HT1080 (cell line): ENCODE data around the gene ZNF639. TPM values are rescaled to one million over a fixed set of nuclear protein-coding genes. Genes with fewer than 3 reads are reported as not detected.

Experiments used
- DNase-seq: peaks from one replicate; pipeline ENCODE4 v3.0.0-alpha.2; 2015; ENCODE audit warnings: low read depth
- total RNA-seq: library from RNA; depleted of rRNA; stranded (reverse); fragments of >200 nt; shearing (Covaris generic); gene quantifications from 2 replicates; pipeline ENCODE4 v1.2.3, GENCODE V29; 2014

Gene ZNF639
- total RNA-seq, 1 experiment from 2014 or later = 105 TPM

DNA sequence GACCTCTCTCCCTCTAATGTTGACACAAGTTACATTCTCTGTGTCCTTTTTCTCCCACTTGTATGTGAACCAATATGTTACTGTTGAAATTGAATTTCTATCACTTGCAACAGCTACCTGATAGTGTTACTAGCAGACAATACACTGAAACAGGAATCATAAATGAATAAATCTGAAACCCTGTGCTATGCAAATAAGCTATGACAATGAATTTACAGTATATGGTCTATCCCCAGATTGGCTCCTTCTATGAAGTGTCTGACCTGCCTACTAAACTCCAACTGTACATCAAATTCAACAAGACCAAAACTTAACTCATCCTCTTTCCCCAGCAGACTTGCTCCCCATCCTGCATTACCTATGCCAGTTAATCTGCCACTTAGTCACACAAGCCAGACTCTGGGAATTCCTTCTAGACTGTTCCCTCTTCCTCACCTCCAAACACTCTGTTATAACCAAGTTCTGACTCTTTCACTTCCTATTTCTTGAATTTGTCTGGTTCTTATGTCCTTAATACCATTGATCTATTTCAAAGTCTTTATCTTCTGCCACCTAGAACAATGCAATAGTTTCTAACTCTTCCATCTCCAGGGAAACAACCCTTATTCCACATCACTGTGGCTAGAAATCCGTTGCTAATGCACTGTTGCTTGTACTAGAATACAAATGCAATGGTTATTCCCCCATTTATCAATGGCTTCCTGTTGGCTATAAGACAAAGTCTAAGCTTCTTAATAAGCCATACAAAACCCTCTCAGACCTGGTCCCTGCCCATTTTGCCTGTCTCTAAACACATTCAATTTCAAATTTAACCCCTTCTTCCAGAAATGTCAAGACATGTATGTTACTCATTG, 13.4 kb upstream of the ZNF639 start:
- DNase-seq = no peak

DNA sequence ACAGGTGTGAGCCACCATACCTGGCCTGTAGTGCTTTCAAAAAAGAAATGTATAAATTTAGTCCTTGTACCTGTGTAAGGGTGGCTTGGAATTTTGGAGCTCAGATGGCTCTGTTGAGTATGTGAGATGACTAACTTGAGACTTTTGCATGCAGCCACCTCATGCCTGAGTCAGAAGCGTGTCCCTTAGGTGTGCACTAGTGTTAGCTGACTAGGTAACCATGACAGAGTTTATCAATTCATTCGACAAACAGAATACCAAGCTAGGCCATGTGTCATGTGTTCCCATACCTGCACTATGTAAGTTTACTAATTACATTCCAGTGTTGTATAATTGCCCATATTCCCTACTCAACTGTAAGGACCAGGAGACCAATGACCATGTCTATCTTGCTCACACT, 4.0 kb upstream of the ZNF639 start:
- DNase-seq = peak; percentile 16

DNA sequence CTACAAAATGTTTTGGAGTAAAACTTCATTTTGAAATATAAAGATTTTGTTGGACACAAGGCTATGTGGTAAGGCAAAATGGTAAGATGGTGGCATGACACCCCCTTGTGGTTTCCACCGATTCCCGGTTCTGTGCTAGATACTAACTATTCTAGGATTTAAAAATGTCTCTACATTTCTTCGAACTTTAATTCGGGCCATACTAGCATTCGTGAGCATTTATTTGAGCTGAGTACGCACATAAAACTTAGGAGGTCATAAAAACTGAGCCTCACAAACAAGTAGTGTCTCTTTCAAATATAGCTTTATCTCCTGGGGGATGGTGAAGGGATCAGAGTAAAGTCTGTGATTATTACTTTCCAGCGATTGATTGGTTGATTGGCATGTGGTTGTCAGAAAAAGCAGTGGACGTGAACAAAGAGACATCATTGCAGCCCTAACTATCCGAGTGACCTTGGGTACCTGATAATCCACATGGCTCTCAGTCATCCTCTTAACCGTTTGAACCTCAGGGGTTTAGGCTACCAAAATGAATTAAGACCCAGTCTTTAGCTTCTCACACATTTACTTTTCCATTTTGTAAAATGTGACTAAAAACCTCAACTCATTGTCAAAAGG, 1.1 kb upstream of the ZNF639 start:
- DNase-seq = peak; percentile 72

- peak; percentile 76 for DNase-seq
Measured at GRCh38 chr3:179323197-179324110, 623 bp downstream of the ZNF639 start.

GRCh38 chr3:179324270-179324754, 1.5 kb downstream of the ZNF639 start:
- DNase-seq = peak; percentile 54

DNA sequence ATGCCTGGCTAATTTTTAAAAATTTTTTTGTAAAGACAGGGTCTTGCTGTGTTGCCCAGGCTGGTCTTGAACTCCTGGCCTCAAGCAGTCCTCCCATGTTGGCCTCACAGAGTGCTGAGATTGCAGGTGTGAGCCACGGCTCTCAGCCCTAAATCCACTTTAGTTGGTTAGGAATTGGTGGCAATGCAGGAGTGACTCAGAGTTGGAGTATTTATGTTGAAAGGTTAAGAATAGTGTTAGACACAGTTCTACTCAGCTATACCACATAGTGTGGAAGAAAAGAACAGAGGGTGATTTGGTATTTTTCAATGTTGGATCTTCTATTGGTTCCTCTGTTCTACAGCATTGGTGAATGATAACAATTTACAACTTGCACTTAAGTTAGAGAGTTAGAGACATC, 7.6 kb downstream of the ZNF639 start:
- peak; percentile 27 for DNase-seq

DNA sequence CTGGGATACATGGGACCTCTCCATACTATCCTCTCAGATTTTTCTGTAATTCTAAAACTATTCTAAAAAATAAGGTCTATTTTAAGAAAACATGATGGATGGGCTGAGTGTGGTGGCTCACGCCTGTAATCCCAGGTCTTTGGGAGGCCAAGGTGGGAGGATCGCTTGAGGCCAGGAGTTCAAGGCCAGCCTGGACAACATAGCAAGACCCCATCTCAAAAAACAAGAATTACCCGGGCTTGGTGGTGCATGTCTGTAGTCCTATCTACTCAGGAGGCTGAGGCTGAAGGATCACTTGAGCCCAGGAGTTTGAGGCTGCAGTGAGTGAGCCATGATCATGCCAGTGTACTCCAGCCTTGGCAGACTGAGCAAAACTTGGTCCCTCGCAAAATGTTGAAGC, 9.4 kb downstream of the ZNF639 start:
- DNase-seq = no peak

- DNase-seq = no peak
Measured at GRCh38 chr3:179333084-179333483, 10.3 kb downstream of the ZNF639 start.

GRCh38 chr3:179336345-179336929, 13.6 kb downstream of the ZNF639 start:
- DNase-seq = no peak

GRCh38 chr3:179347345-179348194, 24.7 kb downstream of the ZNF639 start, which contains the start of gene MFN1:
MFN1 (plus strand) TSS chr3:179347709; CDS start chr3:179348852, 1,143 bp downstream.
- DNase-seq = peak; percentile 98

DNA sequence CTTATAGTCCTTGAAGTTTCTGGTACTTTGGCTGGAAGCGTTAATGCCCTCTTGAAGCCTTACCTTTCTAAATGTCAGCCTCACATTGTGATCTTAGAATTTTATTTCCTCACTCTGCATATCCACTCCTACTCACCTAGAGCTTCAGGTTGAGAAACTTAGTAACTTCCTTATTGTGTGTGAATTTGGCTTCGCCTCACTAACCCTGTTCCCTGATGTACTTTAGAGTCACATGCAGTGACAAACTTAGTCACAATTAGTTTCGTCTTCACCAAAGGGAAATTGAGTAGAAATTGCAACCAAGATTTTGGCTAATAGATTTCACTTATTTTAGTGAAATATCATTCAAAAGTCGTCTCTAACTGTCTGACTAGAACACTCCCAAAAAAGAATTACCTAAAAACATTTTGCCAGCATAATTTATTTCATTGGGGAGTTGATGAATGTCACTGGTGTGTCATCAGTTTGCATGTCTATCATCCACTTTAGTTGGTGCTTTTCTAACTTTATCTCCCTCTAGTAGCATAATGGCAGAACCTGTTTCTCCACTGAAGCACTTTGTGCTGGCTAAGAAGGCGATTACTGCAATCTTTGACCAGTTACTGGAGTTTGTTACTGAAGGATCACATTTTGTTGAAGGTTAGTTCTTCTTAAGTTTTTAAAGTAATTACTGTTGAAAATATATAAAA, 25.6 kb downstream of the ZNF639 start:
- DNase-seq = no peak

GRCh38 chr3:179355996-179356395, 33.2 kb downstream of the ZNF639 start:
- DNase-seq = no peak

DNA sequence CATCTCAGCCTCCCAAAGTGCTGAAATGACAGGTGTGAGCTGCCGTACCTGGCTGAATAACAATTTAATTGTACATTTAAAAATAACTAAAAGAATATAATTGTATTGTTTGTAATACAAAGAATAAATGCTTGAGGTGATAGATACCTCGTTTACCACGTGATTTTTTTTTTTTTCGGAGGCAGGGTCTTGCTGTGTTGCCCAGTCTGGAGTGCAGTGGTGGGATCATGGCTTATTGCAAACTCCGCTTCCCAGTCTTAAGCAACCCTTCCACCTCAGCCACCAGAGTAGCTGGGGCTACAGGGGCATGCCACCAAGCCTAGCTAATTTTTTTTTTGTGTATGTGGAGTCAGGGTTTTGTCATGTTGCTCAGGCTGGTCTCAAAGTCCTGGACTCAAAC, 40.5 kb downstream of the ZNF639 start:
- no peak for DNase-seq

DNA sequence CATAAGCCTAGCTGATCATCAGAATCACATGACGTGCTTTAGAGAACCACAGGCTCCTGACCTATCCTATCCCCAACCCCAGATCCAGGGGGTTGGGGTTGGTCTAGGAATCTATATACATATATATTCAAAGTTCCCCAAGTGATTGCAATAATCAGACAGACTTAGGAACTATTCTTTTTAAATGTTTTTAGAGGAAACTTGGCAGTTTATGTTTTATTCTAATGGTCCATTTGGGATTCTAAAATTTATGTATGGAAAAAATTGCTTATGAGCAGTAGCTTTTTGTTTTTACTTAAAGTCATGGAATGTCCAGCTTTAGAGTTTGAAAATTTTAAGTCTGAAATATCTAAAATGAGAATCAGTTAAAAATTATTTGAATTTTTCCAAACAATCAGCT, 46.8 kb downstream of the ZNF639 start:
- no peak for DNase-seq

- no peak for DNase-seq
Measured at GRCh38 chr3:179373938-179374337, 51.1 kb downstream of the ZNF639 start.

- no peak for DNase-seq
Measured at GRCh38 chr3:179375091-179375999, 52.5 kb downstream of the ZNF639 start.

- DNase-seq = no peak
Measured at GRCh38 chr3:179376474-179376873, 53.6 kb downstream of the ZNF639 start.
